ENCODE measurements around the gene NSUN2.

- TF ChIP-seq, protein P1, sequence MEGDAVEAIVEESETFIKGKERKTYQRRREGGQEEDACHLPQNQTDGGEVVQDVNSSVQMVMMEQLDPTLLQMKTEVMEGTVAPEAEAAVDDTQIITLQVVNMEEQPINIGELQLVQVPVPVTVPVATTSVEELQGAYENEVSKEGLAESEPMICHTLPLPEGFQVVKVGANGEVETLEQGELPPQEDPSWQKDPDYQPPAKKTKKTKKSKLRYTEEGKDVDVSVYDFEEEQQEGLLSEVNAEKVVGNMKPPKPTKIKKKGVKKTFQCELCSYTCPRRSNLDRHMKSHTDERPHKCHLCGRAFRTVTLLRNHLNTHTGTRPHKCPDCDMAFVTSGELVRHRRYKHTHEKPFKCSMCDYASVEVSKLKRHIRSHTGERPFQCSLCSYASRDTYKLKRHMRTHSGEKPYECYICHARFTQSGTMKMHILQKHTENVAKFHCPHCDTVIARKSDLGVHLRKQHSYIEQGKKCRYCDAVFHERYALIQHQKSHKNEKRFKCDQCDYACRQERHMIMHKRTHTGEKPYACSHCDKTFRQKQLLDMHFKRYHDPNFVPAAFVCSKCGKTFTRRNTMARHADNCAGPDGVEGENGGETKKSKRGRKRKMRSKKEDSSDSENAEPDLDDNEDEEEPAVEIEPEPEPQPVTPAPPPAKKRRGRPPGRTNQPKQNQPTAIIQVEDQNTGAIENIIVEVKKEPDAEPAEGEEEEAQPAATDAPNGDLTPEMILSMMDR (IDR thresholded peaks at IDR 0.05; ENCODE audit: low read depth, low read length): no peak
- no peak for TF ChIP-seq POLR2A (IDR thresholded peaks at IDR 0.05; ENCODE audit: extremely low read depth, insufficient read length)
- TF ChIP-seq MYC (IDR thresholded peaks at IDR 0.05; ENCODE audit: low read depth, low read length): no peak
- TF ChIP-seq, protein P2, sequence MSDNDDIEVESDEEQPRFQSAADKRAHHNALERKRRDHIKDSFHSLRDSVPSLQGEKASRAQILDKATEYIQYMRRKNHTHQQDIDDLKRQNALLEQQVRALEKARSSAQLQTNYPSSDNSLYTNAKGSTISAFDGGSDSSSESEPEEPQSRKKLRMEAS (IDR thresholded peaks at IDR 0.05; ENCODE audit: low read depth, low read length): no peak
These were observed 3.4 kb upstream of the NSUN2 start for GRCh38 chr5:6636293-6636692.
